ENCODE results near the gene CCL5. TPM values are rescaled to one million over a fixed set of nuclear protein-coding genes. Genes with fewer than 3 reads are reported as not detected.

Gene CCL5
- polyA plus RNA-seq, 1 donor from 2014 or later = not detected

GRCh38 chr17:35906191-35906925 lies 26.2 kb upstream of the CCL5 start:
- Histone ChIP-seq H3K27me3 (ENCODE audit: insufficient read depth, low read depth, low read length) (no peaks in the 10 kb centered on the region), H3K4me3 (ENCODE audit: low read length) (no peak overlapping the region), H3K9me2 (ENCODE audit: insufficient read depth, low read length) (no peaks in the 10 kb centered on the region), H3F3A (ENCODE audit: insufficient read depth, low read length, poor library complexity, severe bottlenecking) (no peaks in the 10 kb centered on the region), H3K27ac (ENCODE audit: low read length) (no peak overlapping the region), H3K79me2 (replicated peaks; ENCODE audit: insufficient read depth, low read length) (no peaks in the 10 kb centered on the region), H3K36me3 (ENCODE audit: insufficient read depth, low read length) (no peaks in the 10 kb centered on the region), H2AFZ (ENCODE audit: low read depth, low read length) (no peak overlapping the region), H3K9me3 (ENCODE audit: low read length) (no peaks in the 10 kb centered on the region), H4K20me1 (ENCODE audit: insufficient read depth) (no peaks in the 10 kb centered on the region), H3K9ac (ENCODE audit: low read length) (no peak overlapping the region), H3K4me2 (ENCODE audit: low read length) (no peak overlapping the region)
- TF ChIP-seq EP300 (conservative IDR thresholded peaks at IDR 0.05; ENCODE audit: poor library complexity, severe bottlenecking) (no peak), SMC3 (conservative IDR thresholded peaks at IDR 0.05; ENCODE audit: poor library complexity) (no peak), POLR2AphosphoS5 (IDR thresholded peaks at IDR 0.05) (no peak), EZH2 (IDR thresholded peaks at IDR 0.05; ENCODE audit: borderline replicate concordance, insufficient read depth, low read length, poor library complexity, severe bottlenecking) (no peak)
- TF ChIP-seq, protein P1, sequence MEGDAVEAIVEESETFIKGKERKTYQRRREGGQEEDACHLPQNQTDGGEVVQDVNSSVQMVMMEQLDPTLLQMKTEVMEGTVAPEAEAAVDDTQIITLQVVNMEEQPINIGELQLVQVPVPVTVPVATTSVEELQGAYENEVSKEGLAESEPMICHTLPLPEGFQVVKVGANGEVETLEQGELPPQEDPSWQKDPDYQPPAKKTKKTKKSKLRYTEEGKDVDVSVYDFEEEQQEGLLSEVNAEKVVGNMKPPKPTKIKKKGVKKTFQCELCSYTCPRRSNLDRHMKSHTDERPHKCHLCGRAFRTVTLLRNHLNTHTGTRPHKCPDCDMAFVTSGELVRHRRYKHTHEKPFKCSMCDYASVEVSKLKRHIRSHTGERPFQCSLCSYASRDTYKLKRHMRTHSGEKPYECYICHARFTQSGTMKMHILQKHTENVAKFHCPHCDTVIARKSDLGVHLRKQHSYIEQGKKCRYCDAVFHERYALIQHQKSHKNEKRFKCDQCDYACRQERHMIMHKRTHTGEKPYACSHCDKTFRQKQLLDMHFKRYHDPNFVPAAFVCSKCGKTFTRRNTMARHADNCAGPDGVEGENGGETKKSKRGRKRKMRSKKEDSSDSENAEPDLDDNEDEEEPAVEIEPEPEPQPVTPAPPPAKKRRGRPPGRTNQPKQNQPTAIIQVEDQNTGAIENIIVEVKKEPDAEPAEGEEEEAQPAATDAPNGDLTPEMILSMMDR (IDR thresholded peaks at IDR 0.05; ENCODE audit: poor library complexity, severe bottlenecking) = no peak

DNA sequence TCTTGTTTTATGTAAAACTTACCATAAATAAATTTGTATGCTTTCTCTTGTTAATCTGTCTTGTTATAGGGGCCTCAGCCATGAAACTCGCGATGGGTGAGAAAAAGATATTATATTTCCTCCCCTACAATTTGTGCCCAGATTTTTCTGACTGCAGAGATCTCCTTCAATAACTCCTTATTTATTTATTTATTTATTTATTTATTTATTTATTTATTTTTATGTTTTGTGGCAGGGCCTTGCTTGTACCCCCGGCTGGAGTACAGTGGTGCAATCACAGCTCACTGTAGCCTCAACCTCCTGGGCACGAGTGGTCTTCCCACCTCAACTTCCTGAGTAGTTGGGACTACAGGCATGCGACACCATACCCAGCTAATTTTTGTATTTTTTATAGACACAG lies 23.3 kb upstream of the CCL5 start:
- Histone ChIP-seq H3K9ac (ENCODE audit: low read length) (no peak overlapping the region), H3K27me3 (ENCODE audit: insufficient read depth, low read depth, low read length) (no peaks in the 10 kb centered on the region), H3K79me2 (replicated peaks; ENCODE audit: insufficient read depth, low read length) (no peaks in the 10 kb centered on the region), H3F3A (ENCODE audit: insufficient read depth, low read length, poor library complexity, severe bottlenecking) (no peaks in the 10 kb centered on the region), H3K4me3 (ENCODE audit: low read length) (no peak overlapping the region), H3K4me2 (ENCODE audit: low read length) (no peak overlapping the region), H3K9me2 (ENCODE audit: insufficient read depth, low read length) (no peaks in the 10 kb centered on the region), H3K27ac (ENCODE audit: low read length) (no peak overlapping the region), H4K20me1 (ENCODE audit: insufficient read depth) (no peaks in the 10 kb centered on the region), H3K36me3 (ENCODE audit: insufficient read depth, low read length) (no peaks in the 10 kb centered on the region), H2AFZ (ENCODE audit: low read depth, low read length) (no peak overlapping the region), H3K9me3 (ENCODE audit: low read length) (no peaks in the 10 kb centered on the region)
- no peak for TF ChIP-seq EZH2 (IDR thresholded peaks at IDR 0.05; ENCODE audit: borderline replicate concordance, insufficient read depth, low read length, poor library complexity, severe bottlenecking)
- TF ChIP-seq, protein P1 (IDR thresholded peaks at IDR 0.05; ENCODE audit: poor library complexity, severe bottlenecking) = no peak
- no peak for TF ChIP-seq POLR2AphosphoS5 (IDR thresholded peaks at IDR 0.05)
- TF ChIP-seq, protein P2, sequence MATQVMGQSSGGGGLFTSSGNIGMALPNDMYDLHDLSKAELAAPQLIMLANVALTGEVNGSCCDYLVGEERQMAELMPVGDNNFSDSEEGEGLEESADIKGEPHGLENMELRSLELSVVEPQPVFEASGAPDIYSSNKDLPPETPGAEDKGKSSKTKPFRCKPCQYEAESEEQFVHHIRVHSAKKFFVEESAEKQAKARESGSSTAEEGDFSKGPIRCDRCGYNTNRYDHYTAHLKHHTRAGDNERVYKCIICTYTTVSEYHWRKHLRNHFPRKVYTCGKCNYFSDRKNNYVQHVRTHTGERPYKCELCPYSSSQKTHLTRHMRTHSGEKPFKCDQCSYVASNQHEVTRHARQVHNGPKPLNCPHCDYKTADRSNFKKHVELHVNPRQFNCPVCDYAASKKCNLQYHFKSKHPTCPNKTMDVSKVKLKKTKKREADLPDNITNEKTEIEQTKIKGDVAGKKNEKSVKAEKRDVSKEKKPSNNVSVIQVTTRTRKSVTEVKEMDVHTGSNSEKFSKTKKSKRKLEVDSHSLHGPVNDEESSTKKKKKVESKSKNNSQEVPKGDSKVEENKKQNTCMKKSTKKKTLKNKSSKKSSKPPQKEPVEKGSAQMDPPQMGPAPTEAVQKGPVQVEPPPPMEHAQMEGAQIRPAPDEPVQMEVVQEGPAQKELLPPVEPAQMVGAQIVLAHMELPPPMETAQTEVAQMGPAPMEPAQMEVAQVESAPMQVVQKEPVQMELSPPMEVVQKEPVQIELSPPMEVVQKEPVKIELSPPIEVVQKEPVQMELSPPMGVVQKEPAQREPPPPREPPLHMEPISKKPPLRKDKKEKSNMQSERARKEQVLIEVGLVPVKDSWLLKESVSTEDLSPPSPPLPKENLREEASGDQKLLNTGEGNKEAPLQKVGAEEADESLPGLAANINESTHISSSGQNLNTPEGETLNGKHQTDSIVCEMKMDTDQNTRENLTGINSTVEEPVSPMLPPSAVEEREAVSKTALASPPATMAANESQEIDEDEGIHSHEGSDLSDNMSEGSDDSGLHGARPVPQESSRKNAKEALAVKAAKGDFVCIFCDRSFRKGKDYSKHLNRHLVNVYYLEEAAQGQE (IDR thresholded peaks at IDR 0.05; ENCODE audit: borderline replicate concordance) = no peak
- no peak for TF ChIP-seq EP300 (conservative IDR thresholded peaks at IDR 0.05; ENCODE audit: poor library complexity, severe bottlenecking)
- TF ChIP-seq MXI1 (conservative IDR thresholded peaks at IDR 0.05; ENCODE audit: poor library complexity, severe bottlenecking) = no peak
- TF ChIP-seq SMC3 (conservative IDR thresholded peaks at IDR 0.05; ENCODE audit: poor library complexity) = no peak
- TF ChIP-seq RAD21 (conservative IDR thresholded peaks at IDR 0.05) = no peak
- TF ChIP-seq TAF1 (IDR thresholded peaks at IDR 0.05; ENCODE audit: low read depth) = no peak
